SU-DHL-6 (cell line): ENCODE results near the gene MYB.

Experiments
- EZH2phosphoT487 ChIP-seq: fragments of 200-600 bp; sonication (generic), shearing (Covaris generic); conservative IDR thresholded peaks from 2 replicates; pipeline ENCODE4 v1.6.1; 2018; ENCODE audit warnings: mild to moderate bottlenecking, antibody characterized with exemption, low read length, moderate library complexity, mixed read lengths
- TF ChIP-seq, protein P1 (sequence below): fragments of 200-600 bp; sonication (generic); IDR thresholded peaks from one replicate; pipeline ENCODE4 v1.5.1; 2017; ENCODE audit warnings: antibody characterized with exemption, mild to moderate bottlenecking, low read length, moderate library complexity; ENCODE audit not compliant: insufficient read depth, poor library complexity, severe bottlenecking

GRCh38 chr6:135240711-135241110 lies 59.6 kb downstream of the MYB start:
- TF ChIP-seq, protein P1, sequence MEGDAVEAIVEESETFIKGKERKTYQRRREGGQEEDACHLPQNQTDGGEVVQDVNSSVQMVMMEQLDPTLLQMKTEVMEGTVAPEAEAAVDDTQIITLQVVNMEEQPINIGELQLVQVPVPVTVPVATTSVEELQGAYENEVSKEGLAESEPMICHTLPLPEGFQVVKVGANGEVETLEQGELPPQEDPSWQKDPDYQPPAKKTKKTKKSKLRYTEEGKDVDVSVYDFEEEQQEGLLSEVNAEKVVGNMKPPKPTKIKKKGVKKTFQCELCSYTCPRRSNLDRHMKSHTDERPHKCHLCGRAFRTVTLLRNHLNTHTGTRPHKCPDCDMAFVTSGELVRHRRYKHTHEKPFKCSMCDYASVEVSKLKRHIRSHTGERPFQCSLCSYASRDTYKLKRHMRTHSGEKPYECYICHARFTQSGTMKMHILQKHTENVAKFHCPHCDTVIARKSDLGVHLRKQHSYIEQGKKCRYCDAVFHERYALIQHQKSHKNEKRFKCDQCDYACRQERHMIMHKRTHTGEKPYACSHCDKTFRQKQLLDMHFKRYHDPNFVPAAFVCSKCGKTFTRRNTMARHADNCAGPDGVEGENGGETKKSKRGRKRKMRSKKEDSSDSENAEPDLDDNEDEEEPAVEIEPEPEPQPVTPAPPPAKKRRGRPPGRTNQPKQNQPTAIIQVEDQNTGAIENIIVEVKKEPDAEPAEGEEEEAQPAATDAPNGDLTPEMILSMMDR: no peak
- no peak for TF ChIP-seq EZH2phosphoT487
